HG03095 (cell line): ENCODE data around the gene DYSF.

Experiments used
- ATAC-seq: cut with Tn5 transposase; IDR thresholded peaks from one replicate; pipeline ENCODE4 v1.9.1; 2021; ENCODE audit warnings: moderate library complexity; ENCODE audit not compliant: unreplicated experiment

Gene DYSF

DNA sequence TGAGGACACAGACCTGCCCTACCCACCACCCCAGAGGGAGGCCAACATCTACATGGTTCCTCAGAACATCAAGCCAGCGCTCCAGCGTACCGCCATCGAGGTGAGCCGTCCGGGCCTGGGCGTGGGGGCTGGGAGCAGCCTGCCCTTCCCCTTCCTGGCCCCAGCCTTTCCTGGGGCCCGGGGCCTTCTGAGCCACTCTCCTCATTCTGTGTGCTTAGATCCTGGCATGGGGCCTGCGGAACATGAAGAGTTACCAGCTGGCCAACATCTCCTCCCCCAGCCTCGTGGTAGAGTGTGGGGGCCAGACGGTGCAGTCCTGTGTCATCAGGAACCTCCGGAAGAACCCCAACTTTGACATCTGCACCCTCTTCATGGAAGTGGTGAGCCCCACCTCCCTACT is 157.9 kb downstream of the DYSF start:
- ATAC-seq = no peak

- ATAC-seq = no peak
These were observed 158.6 kb downstream of the DYSF start for GRCh38 chr2:71611781-71612527.

DNA sequence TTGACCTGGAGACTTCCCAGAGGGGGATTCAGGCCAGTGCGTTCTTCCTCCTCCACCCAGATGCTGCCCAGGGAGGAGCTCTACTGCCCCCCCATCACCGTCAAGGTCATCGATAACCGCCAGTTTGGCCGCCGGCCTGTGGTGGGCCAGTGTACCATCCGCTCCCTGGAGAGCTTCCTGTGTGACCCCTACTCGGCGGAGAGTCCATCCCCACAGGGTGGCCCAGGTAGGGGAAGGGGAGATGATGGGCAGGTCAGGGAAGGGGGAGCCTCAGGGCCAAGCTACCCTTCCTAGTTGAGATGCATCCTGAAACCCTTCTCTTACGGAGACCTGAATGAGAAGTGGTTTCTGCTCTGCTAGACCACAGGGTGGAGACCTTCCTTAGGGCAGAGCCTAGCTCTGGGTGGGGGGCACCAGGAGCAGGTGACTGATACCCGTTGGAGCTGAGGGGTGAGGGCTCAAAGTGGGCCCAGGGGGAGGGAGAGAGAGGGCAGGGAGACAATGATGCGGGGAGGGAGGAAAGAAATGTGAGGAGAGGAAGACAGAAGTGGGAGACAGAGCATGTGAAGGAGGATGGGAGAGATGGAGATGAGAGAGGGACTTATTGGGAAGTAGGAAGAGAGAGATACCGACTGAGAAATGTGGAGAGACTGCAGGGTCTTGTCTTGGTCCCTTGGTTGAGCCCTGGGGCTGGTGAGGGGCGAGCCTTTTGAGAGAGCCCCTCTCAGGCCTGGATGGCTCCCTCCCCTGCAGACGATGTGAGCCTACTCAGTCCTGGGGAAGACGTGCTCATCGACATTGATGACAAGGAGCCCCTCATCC is 159.4 kb downstream of the DYSF start:
- ATAC-seq = no peak

GRCh38 chr2:71613403-71613952 is 160.1 kb downstream of the DYSF start:
- ATAC-seq = no peak

- no peak for ATAC-seq
These were observed 160.9 kb downstream of the DYSF start for GRCh38 chr2:71613953-71614925.

DNA sequence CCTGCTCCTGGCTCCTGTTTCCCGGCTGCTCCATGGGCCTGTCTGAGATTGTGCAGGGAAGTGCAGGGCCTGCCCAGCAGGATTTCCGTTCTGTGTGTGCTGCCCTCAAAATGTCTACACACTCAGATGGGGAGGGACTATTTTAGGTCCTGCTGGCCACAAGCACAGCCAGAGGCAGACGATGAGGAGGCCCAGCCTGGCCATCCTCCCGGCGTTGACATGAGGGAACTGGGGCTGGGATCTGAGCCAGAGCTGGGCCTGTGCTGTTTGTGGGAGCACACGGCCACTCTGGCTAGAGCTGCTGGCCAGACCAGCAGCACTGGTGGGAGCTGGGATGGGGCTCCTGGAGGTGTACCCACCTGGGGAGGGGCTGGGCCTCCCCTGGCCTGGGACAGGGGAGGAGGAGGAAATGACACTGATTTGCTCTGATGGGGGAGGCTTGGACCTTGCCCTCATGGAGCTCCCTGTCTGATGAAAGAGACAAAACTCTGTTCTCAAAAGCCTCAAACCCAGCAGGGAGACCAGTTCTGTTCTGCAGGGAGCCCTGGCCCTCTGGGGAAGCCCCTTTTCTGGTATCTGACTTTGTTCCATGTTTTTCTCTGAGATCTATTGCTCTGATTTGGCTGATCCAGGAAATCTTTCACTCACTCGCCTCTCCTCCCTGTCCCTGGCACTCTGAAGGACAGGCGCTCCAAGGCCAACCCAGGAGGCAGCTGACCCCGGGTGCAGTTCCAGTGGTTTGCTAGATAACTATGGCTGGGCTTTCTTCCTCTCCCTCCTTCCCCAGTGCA is 161.8 kb downstream of the DYSF start:
- no peak for ATAC-seq

- no peak for ATAC-seq
These were observed 162.7 kb downstream of the DYSF start for GRCh38 chr2:71615767-71616730.

GRCh38 chr2:71617266-71617665 is 163.9 kb downstream of the DYSF start:
- no peak for ATAC-seq

DNA sequence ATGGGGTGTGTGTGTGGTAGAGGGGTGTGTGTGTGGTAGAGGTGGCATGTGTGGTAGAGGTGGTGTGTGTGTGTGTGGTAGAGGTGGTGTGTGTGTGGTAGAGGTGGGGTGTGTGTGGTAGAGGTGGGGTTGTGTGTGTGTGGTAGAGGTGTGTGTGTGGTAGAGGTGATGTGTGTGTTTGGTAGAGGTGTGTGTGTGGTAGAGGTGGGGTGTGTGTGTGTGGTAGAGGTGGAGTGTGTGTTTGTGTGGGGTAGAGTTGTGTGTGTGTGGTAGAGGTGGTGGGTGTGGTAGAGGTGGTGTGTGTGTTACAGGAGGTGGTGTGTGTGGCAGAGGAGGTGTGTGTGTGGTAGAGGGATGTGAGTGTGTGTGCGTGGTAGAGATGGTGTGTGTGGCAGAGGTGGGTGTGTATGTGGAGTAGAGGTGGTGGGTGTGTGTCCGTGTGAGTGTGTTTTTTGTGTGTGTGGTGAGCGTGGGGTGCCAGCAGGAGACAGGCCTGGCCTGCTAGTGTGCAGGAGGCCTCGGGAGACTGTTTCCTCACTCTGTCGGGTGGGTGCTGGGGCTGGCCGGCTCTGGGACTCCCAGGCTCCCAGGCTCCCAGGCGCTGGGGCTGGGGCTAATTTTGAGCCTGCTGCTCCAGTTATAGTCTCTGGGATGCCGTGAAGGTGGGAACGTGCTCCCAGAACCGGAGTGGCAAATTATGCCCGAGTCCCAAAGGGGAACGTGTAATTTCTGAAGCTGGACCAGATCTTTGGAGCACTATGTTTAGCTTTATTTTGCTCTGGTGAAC is 165.2 kb downstream of the DYSF start:
- no peak for ATAC-seq

GRCh38 chr2:71619230-71619741 is 165.9 kb downstream of the DYSF start:
- no peak for ATAC-seq

- no peak for ATAC-seq
These were observed 166.8 kb downstream of the DYSF start for GRCh38 chr2:71620116-71620515.

- ATAC-seq = no peak
These were observed 167.5 kb downstream of the DYSF start for GRCh38 chr2:71620851-71621251.

- ATAC-seq = no peak
These were observed 175.9 kb downstream of the DYSF start for GRCh38 chr2:71629273-71629672.

GRCh38 chr2:71629771-71630453 is 176.6 kb downstream of the DYSF start:
- no peak for ATAC-seq

DNA sequence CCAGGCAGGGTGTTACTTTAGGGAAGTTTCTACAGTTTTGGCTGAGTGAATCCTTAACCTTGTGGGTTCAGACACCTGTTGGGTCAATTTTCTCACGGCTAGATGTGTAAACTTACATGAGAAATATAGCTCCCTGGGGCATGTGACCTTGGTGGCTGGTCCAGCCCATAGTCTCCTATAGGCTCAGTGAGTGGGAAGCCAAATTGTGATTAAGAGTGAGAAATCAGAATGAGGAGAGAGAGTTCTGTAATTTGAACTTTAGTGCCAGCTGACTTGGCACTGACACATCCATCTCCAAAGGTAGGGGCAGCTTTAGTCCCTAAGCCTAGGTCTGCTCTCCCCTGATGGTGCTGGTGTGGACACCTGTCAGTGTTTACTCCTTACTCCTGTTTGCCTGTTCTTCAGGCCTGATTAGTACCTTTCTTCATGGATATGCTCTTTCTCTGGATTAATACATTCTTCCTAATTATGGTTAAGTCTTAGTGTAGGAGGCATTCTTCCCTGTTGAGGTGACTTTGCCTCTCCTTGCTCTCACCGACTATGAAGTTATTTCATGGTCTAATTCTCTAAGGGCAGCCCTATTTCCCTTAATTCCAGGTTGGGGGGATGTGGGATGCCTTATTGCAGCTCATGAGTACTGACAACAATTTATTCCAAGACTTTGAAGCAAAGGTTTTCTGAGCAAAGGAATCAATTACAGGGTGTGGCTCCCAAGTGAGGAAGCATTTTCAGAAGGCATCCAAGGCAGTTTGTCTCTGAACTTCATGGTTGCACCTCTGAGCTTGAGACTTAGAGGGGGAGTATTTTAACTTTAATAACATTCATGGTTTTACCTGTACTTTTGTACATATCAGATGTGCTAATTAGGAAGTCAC is 177.3 kb downstream of the DYSF start:
- ATAC-seq = no peak

DNA sequence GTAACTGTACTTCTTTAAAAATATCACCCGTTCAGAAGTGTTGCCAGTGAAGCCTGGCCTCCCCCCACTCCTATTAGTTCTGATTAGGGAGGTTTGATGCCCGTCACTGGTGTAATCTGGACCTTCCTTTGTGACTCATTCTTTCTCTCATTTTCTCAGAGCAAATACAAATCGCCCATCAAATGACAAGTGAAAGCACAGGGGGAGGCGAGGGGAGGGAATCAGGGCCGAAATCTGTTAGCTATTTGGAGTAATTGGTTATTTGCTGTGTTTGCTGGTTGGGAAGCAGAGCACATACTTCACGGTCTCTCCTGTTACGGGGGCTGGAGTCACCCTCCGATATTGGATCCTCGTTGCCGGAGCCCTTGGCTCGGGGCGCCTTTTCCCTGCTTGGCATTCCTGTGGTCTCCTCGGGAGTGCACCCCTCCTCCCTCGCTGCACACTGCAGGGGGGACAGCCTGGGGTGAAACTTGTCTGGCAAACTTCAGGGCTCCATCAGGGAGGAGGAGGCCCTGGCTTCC is 178.1 kb downstream of the DYSF start:
- ATAC-seq = no peak
